Hepatocyte (in vitro differentiated cells): Measurements from ENCODE around the gene DISP2. TPM values are rescaled to one million over a fixed set of nuclear protein-coding genes. Genes with fewer than 3 reads are reported as not detected.

Experiments
- DNase-seq: peaks from one replicate; pipeline ENCODE4 v3.0.0-alpha.2; 2016; ENCODE audit warnings: low spot score
- H2AFZ ChIP-seq: fragments of 200-600 bp; sonication (generic); 2 replicates; pipeline ENCODE4 v1.6.0; 2016; ENCODE audit warnings: antibody characterized with exemption, mild to moderate bottlenecking
- H3K27ac ChIP-seq: fragments of 200-600 bp; sonication (generic); 2 replicates; pipeline ENCODE4 v1.5.1; 2016; ENCODE audit warnings: mild to moderate bottlenecking
- H3K27me3 ChIP-seq: fragments of 200-600 bp; sonication (generic); 2 replicates; pipeline ENCODE4 v1.6.1; 2016
- H3K36me3 ChIP-seq: fragments of 200-600 bp; sonication (generic); replicated peaks from 2 replicates; pipeline ENCODE4 v1.5.1; 2016; ENCODE audit warnings: low read depth; ENCODE audit not compliant: insufficient read depth
- H3K4me1 ChIP-seq: fragments of 200-600 bp; sonication (generic); 2 replicates; pipeline ENCODE4 v1.5.1; 2016; ENCODE audit warnings: mild to moderate bottlenecking, moderate library complexity; ENCODE audit not compliant: insufficient read depth
- H3K4me2 ChIP-seq: fragments of 200-600 bp; sonication (generic); 2 replicates; pipeline ENCODE4 v1.6.0; 2016
- H3K4me3 ChIP-seq: fragments of 200-600 bp; sonication (generic); 2 replicates; pipeline ENCODE4 v1.5.1; 2016; ENCODE audit warnings: mild to moderate bottlenecking
- H3K79me2 ChIP-seq: fragments of 200-600 bp; sonication (generic); 2 replicates; pipeline ENCODE4 v1.6.0; 2017; ENCODE audit warnings: mild to moderate bottlenecking
- H3K9me2 ChIP-seq: fragments of 200-600 bp; sonication (generic); replicated peaks from 2 replicates; pipeline ENCODE4 v1.6.0; 2017; ENCODE audit warnings: mild to moderate bottlenecking; ENCODE audit not compliant: insufficient read depth
- H3K9me3 ChIP-seq: fragments of 200-600 bp; sonication (generic); 2 replicates; pipeline ENCODE4 v1.5.1; 2016; ENCODE audit warnings: low read depth, mild to moderate bottlenecking
- H4K20me1 ChIP-seq: fragments of 200-600 bp; sonication (generic); 2 replicates; pipeline ENCODE4 v1.6.0; 2016; ENCODE audit warnings: mild to moderate bottlenecking; ENCODE audit not compliant: insufficient read depth, poor library complexity, severe bottlenecking
- CTCF ChIP-seq: fragments of 200-600 bp; sonication (generic); IDR thresholded peaks from 2 replicates; pipeline ENCODE4 v1.5.1; 2016; ENCODE audit warnings: antibody characterized with exemption, mild to moderate bottlenecking; ENCODE audit not compliant: poor library complexity
- EZH2 ChIP-seq: fragments of 200-600 bp; sonication (generic); IDR thresholded peaks from 2 replicates; pipeline ENCODE4 v1.6.1; 2016; ENCODE audit warnings: antibody characterized with exemption, mild to moderate bottlenecking, borderline replicate concordance
- EZH2phosphoT487 ChIP-seq: fragments of 200-600 bp; sonication (generic); IDR thresholded peaks from one replicate; pipeline ENCODE4 v1.6.1; 2018; ENCODE audit warnings: antibody characterized with exemption, mild to moderate bottlenecking, low read depth, moderate library complexity; ENCODE audit not compliant: unreplicated experiment, severe bottlenecking
- WGBS: methylation state at CpG from one replicate; pipeline ENCODE4 v1.1.6; 2016; ENCODE audit warnings: low lambda C conversion rate; ENCODE audit errors: missing lambda C conversion rate; 5-methylcytosine and 5-hydroxymethylcytosine counted together
- polyA plus RNA-seq: library from polyadenylated mRNA; unstranded; fragments of >200 nt; fragmentation: Nextera tagmentation; extraction: Ambion mirVana; gene quantifications from 2 replicates; pipeline ENCODE4 v1.2.1, GENCODE V29; 2016
- total RNA-seq: library from RNA; depleted of rRNA; stranded (reverse); fragments of >200 nt; gene quantifications from 2 replicates; pipeline ENCODE4 v1.2.3, GENCODE V29; 2014

Gene DISP2
- total and polyA plus RNA-seq, 2 experiments from 2014 or later, result 0.93 to 1.0 TPM

DNA sequence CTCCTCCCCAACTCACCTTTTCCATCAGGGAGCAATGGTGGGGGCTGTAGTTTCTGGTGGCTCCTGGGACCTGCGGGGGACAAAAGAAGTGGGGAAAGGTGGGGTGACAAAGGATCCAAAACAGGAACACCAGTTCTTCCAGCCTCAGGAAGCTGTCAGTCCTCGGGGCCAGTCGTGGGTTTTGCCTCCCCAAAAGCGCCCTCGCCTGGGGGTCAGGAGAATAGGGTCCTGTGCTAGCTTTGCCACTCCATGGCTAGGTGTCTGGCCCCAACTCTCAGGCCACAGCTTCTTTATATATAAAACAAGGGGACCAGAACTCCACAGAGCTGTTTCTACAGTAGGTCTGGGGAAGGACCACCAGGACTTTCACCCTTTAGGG, 21.3 kb upstream of the DISP2 start:
- H4K20me1 ChIP-seq, result no peaks in the 10 kb centered on the region
- no peaks in the 10 kb centered on the region for H3K9me2 ChIP-seq
- peaks cover 49% of the 10 kb centered on the region for H3K4me1 ChIP-seq
- no peak overlapping the region for H2AFZ ChIP-seq
- DNase-seq, result no peak
- no peak overlapping the region for H3K4me3 ChIP-seq
- TF ChIP-seq EZH2phosphoT487 (no peak), EZH2 (no peak), CTCF (no peak)
- no peaks in the 10 kb centered on the region for H3K79me2 ChIP-seq
- no peak overlapping the region for H3K4me2 ChIP-seq
- WGBS, result 42% methylated on average over 5 of the region's 5 CpGs
- no peaks in the 10 kb centered on the region for H3K36me3 ChIP-seq
- H3K27me3 ChIP-seq, result no peaks in the 10 kb centered on the region
- no peaks in the 10 kb centered on the region for H3K9me3 ChIP-seq
- H3K27ac ChIP-seq, result no peak overlapping the region

- peak overlapping the region; percentile 52 for H3K4me2 ChIP-seq
- H3K4me3 ChIP-seq, result no peak overlapping the region
- TF ChIP-seq EZH2 (no peak), EZH2phosphoT487 (no peak), CTCF (no peak)
- no peaks in the 10 kb centered on the region for H3K9me3 ChIP-seq
- H3K9me2 ChIP-seq, result no peaks in the 10 kb centered on the region
- H3K36me3 ChIP-seq, result no peaks in the 10 kb centered on the region
- no peaks in the 10 kb centered on the region for H3K79me2 ChIP-seq
- peaks cover 50% of the 10 kb centered on the region for H3K4me1 ChIP-seq
- no peak for DNase-seq
- no peak overlapping the region for H2AFZ ChIP-seq
- H3K27me3 ChIP-seq, result no peaks in the 10 kb centered on the region
- H4K20me1 ChIP-seq, result no peaks in the 10 kb centered on the region
- H3K27ac ChIP-seq, result no peak overlapping the region
- 78% methylated on average over 14 of the region's 19 CpGs for WGBS
These were observed 20.4 kb upstream of the DISP2 start for GRCh38 chr15:40337597-40337996.

- WGBS, result 44% methylated on average over 11 of the region's 11 CpGs
- Histone ChIP-seq H3K9me2 (no peaks in the 10 kb centered on the region), H3K36me3 (no peaks in the 10 kb centered on the region), H2AFZ (no peak overlapping the region), H3K9me3 (no peaks in the 10 kb centered on the region), H3K4me2 (peak overlapping the region; percentile 52), H3K27ac (no peak overlapping the region), H3K27me3 (no peaks in the 10 kb centered on the region), H3K4me3 (no peak overlapping the region), H3K79me2 (no peaks in the 10 kb centered on the region), H3K4me1 (peaks cover 55% of the 10 kb centered on the region), H4K20me1 (no peaks in the 10 kb centered on the region)
- DNase-seq, result peak; percentile 87
- TF ChIP-seq EZH2, result no peak
- peak; percentile 83 for TF ChIP-seq CTCF
These were observed 19.9 kb upstream of the DISP2 start for GRCh38 chr15:40338041-40338657.
